ENCODE results near the gene DUSP16. TPM values are rescaled to one million over a fixed set of nuclear protein-coding genes. Genes with fewer than 3 reads are reported as not detected.

Gene DUSP16
- polyA plus RNA-seq, 1 donor from 2014 or later = 42.5 TPM

DNA sequence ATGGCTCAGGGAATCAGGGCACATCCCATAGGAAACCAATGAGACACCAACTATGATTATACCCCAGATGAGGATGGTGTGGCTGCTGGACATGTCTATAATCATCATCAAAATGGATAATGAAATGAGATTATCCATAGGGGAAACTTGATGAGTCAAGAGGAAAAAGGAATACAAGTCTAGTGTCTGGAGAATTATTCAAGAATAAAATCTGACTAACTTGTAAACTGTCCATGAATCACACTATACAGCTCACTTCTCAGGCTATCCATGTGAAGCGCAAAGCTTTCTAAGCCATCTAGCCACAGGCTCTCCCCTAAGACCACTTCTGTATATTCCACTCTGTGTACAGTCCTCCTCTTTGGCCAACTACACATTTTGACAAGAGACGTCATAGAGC, 52.5 kb downstream of the DUSP16 start:
- H3K9me2 ChIP-seq (ENCODE audit: insufficient read depth, low read length) = no peaks in the 10 kb centered on the region
- no peak overlapping the region for H2AFZ ChIP-seq (ENCODE audit: low read depth, low read length)
- H3K9me3 ChIP-seq (ENCODE audit: low read length) = no peaks in the 10 kb centered on the region
- no peak overlapping the region for H3K27ac ChIP-seq (ENCODE audit: low read length)
- H3K36me3 ChIP-seq (ENCODE audit: insufficient read depth, low read length) = no peaks in the 10 kb centered on the region
- TF ChIP-seq, protein P1, sequence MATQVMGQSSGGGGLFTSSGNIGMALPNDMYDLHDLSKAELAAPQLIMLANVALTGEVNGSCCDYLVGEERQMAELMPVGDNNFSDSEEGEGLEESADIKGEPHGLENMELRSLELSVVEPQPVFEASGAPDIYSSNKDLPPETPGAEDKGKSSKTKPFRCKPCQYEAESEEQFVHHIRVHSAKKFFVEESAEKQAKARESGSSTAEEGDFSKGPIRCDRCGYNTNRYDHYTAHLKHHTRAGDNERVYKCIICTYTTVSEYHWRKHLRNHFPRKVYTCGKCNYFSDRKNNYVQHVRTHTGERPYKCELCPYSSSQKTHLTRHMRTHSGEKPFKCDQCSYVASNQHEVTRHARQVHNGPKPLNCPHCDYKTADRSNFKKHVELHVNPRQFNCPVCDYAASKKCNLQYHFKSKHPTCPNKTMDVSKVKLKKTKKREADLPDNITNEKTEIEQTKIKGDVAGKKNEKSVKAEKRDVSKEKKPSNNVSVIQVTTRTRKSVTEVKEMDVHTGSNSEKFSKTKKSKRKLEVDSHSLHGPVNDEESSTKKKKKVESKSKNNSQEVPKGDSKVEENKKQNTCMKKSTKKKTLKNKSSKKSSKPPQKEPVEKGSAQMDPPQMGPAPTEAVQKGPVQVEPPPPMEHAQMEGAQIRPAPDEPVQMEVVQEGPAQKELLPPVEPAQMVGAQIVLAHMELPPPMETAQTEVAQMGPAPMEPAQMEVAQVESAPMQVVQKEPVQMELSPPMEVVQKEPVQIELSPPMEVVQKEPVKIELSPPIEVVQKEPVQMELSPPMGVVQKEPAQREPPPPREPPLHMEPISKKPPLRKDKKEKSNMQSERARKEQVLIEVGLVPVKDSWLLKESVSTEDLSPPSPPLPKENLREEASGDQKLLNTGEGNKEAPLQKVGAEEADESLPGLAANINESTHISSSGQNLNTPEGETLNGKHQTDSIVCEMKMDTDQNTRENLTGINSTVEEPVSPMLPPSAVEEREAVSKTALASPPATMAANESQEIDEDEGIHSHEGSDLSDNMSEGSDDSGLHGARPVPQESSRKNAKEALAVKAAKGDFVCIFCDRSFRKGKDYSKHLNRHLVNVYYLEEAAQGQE (IDR thresholded peaks at IDR 0.05; ENCODE audit: borderline replicate concordance) = no peak
- TF ChIP-seq MXI1 (conservative IDR thresholded peaks at IDR 0.05; ENCODE audit: poor library complexity, severe bottlenecking) = no peak
- TF ChIP-seq POLR2AphosphoS5 (IDR thresholded peaks at IDR 0.05) = no peak
- TF ChIP-seq SMC3 (conservative IDR thresholded peaks at IDR 0.05; ENCODE audit: poor library complexity) = no peak
- no peak for TF ChIP-seq EZH2 (IDR thresholded peaks at IDR 0.05; ENCODE audit: borderline replicate concordance, insufficient read depth, low read length, poor library complexity, severe bottlenecking)
- no peak for TF ChIP-seq TAF1 (IDR thresholded peaks at IDR 0.05; ENCODE audit: low read depth)
- TF ChIP-seq, protein P2, sequence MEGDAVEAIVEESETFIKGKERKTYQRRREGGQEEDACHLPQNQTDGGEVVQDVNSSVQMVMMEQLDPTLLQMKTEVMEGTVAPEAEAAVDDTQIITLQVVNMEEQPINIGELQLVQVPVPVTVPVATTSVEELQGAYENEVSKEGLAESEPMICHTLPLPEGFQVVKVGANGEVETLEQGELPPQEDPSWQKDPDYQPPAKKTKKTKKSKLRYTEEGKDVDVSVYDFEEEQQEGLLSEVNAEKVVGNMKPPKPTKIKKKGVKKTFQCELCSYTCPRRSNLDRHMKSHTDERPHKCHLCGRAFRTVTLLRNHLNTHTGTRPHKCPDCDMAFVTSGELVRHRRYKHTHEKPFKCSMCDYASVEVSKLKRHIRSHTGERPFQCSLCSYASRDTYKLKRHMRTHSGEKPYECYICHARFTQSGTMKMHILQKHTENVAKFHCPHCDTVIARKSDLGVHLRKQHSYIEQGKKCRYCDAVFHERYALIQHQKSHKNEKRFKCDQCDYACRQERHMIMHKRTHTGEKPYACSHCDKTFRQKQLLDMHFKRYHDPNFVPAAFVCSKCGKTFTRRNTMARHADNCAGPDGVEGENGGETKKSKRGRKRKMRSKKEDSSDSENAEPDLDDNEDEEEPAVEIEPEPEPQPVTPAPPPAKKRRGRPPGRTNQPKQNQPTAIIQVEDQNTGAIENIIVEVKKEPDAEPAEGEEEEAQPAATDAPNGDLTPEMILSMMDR (IDR thresholded peaks at IDR 0.05; ENCODE audit: poor library complexity, severe bottlenecking) = no peak
- TF ChIP-seq RAD21 (conservative IDR thresholded peaks at IDR 0.05) = no peak
- TF ChIP-seq EP300 (conservative IDR thresholded peaks at IDR 0.05; ENCODE audit: poor library complexity, severe bottlenecking) = no peak
- H3K27me3 ChIP-seq (ENCODE audit: insufficient read depth, low read depth, low read length) = no peaks in the 10 kb centered on the region
- H3K9ac ChIP-seq (ENCODE audit: low read length) = no peak overlapping the region
- no peaks in the 10 kb centered on the region for H3F3A ChIP-seq (ENCODE audit: insufficient read depth, low read length, poor library complexity, severe bottlenecking)
- H3K4me2 ChIP-seq (ENCODE audit: low read length) = no peak overlapping the region
- no peak overlapping the region for H3K4me3 ChIP-seq (ENCODE audit: low read length)
- no peaks in the 10 kb centered on the region for H4K20me1 ChIP-seq (ENCODE audit: insufficient read depth)
- peaks cover 13% of the 10 kb centered on the region for H3K79me2 ChIP-seq (replicated peaks; ENCODE audit: insufficient read depth, low read length)

DNA sequence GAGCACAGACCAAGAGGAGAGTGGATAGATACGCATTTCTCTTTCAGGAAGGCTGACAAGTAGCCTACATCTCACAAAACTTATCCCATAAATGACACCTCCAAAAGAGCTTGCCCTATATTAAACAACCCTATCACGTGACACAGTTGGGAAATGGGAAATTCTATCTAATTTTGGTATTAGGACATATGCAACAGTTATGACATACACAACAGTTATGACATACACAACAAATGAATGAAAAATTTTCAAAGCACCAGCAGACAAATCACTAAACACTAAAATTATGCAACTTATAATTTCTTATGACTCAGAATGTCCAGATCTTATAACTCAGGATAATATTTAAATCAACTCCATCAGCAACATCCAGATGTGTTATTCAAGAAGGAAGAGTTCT, 54.1 kb downstream of the DUSP16 start:
- Histone ChIP-seq H2AFZ (ENCODE audit: low read depth, low read length) (no peak overlapping the region), H3K27me3 (ENCODE audit: insufficient read depth, low read depth, low read length) (no peaks in the 10 kb centered on the region), H3K36me3 (ENCODE audit: insufficient read depth, low read length) (no peaks in the 10 kb centered on the region), H3K4me2 (ENCODE audit: low read length) (no peak overlapping the region), H3K9me2 (ENCODE audit: insufficient read depth, low read length) (no peaks in the 10 kb centered on the region), H3K4me3 (ENCODE audit: low read length) (no peak overlapping the region), H3K9ac (ENCODE audit: low read length) (no peak overlapping the region), H3K27ac (ENCODE audit: low read length) (no peak overlapping the region), H4K20me1 (ENCODE audit: insufficient read depth) (no peaks in the 10 kb centered on the region), H3F3A (ENCODE audit: insufficient read depth, low read length, poor library complexity, severe bottlenecking) (no peaks in the 10 kb centered on the region), H3K9me3 (ENCODE audit: low read length) (no peaks in the 10 kb centered on the region), H3K79me2 (replicated peaks; ENCODE audit: insufficient read depth, low read length) (peaks cover 13% of the 10 kb centered on the region)
- TF ChIP-seq, protein P1 (IDR thresholded peaks at IDR 0.05; ENCODE audit: borderline replicate concordance) = no peak
- TF ChIP-seq EZH2 (IDR thresholded peaks at IDR 0.05; ENCODE audit: borderline replicate concordance, insufficient read depth, low read length, poor library complexity, severe bottlenecking) (no peak), RAD21 (conservative IDR thresholded peaks at IDR 0.05) (no peak), TAF1 (IDR thresholded peaks at IDR 0.05; ENCODE audit: low read depth) (no peak), EP300 (conservative IDR thresholded peaks at IDR 0.05; ENCODE audit: poor library complexity, severe bottlenecking) (no peak), POLR2AphosphoS5 (IDR thresholded peaks at IDR 0.05) (no peak), SMC3 (conservative IDR thresholded peaks at IDR 0.05; ENCODE audit: poor library complexity) (no peak), MXI1 (conservative IDR thresholded peaks at IDR 0.05; ENCODE audit: poor library complexity, severe bottlenecking) (no peak)
- TF ChIP-seq, protein P2 (IDR thresholded peaks at IDR 0.05; ENCODE audit: poor library complexity, severe bottlenecking) = no peak

Measured in neural cell (in vitro differentiated cells).